ENCODE data around the gene AREG.

Gene AREG

DNA sequence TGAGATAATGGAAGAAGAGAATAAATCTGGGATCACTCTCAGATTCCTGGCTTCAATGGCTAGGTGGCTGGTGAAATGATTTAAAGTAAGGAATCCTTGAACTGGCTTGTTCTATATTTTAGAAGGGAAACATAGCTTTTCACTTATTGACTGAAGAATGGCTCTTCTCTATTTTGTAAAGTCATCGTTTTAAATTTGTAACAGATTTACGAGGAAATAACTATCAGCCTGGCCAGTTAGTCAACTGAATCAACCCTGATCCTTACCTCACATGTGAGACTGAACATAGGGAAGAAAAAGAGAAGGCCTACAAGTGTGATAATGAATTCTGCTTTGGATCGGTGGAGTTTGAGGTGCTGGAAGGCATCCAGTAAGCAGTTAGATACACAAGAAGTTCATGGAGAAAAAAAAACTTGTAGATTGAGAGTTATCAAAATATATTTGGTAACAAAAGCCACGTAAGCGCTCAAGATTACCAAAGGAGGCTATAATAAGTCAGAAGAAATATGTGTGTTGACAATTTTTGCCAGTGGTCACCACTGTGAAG, 12.0 kb downstream of the AREG start:
- DNase-seq (ENCODE audit: low read depth in 1 of 2, low spot score in 1 of 2): no peak

DNA sequence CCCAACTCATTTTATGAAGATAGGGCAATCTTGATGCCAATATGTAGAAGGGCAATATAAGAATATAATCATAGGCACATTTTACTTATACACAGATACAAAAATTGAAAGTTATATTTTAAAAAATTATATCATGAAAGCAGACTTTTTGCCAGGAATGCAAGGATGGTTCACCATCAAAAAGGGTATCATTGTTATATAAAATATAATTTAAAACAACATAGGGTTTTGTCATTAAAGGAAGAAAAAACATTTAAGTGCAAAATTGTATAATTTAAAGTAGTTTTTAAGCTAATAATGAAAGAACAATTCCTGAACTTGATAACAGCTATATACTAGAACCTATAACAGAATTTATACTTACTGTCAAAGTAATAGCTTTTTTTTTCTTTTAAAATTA, 15.9 kb downstream of the AREG start:
- no peak for DNase-seq (ENCODE audit: low read depth in 1 of 2, low spot score in 1 of 2)

DNA sequence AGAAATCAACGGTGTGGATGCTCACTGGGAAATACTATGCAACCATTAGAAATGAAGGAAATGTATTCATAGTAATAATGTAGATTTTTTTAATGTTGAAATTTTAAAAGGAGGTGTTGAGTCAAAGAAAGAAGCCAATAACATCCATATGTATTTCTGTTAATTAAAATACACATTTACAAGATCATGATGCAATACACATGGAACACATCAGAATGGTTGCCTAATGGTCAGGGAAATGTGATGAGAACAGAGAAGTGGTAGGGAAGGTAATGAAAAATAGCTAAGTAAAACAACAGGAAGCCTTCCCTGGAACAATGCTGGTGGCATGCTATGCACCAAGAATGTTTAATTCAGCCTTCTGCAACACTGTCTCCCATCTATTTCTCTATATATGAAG, 18.2 kb downstream of the AREG start:
- DNase-seq (ENCODE audit: low read depth in 1 of 2, low spot score in 1 of 2): no peak

DNA sequence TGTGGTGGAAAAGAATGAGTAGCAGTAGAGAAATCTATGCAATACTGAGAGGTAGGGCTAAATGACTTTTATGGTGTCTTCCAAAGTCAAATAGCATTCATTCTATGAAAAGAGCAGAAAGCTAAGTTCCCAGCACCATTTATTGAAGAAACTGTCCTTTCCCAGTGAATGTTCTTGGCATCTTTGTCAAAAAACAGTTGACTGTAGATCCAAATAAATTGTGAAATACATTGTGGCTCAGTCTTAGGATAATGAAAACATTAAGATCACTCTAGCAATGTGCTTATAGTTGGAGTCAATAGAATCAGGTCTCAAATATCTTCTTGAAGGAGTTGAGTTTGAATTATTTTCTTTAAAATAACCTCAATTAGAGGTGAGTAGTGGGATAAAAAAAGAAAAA, 19.4 kb downstream of the AREG start:
- DNase-seq (ENCODE audit: low read depth in 1 of 2, low spot score in 1 of 2): no peak

DNA sequence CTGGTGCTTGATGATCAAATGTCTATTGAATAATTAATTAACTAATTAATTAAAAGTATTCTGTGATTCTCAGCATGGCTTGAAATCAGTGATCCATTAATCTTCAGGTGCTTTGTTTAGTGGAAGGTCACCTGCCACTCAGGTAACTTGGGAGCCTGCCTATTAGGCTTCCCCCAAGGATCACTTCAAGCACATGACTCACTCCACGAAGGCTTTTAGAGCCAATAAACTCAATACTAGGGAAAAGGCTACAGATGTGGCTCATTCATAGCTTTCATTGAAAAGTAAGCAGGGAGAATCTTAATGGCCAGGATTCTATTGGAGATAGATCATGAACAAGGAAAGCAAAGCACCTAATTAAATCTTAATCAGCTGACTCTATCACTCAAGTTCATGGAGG, 21.3 kb downstream of the AREG start:
- no peak for DNase-seq (ENCODE audit: low read depth in 1 of 2, low spot score in 1 of 2)

DNA sequence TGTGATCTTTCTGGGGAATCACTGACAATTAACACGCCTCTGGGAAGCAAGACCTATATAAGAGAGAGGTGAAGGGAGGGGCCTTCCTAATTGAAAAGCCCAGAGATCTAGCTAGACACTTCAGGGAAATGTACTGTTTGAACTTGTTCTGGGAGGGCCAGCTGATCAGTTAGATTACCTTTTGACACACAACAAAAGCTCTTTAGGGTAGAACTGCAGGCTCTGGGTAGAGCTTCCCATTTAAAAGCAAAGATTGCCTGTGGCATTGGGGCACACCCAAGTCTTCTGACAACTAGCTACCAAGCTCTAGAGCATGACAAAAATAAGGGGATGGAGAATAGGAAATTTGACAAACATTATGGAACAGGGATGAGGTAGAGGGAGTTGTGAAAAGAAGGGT, 26.3 kb downstream of the AREG start:
- DNase-seq (ENCODE audit: low read depth in 1 of 2, low spot score in 1 of 2): no peak

DNA sequence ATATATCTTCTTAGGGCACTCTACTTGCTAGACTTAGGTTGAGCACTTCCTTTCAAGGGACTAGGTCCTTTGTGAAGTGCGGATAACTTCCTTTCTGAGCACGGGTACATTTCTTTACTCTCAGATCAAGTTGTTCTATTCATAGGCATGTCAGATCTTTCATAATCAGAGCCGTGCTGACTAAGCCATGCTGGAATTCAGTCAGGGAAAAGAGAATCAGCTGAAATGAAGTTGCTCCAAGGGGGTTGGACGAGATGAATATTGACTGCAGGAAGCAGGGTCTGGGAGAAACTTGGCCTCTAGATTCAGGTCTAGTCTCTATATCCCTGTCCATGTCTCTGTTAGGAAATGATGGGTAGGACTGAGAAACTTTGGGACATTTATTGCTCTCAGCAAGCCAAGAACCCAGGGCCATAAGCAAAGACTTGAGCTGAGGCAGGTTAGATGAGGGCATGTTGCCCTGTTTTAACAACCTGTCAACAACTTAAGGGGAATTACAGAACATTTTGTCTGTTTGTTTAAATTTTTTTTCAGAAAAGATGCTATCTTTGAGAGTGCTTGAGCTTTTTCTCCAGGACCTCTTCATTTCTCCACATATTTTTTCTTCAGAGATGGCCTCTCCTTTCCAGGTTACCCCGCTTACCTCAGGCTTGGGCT, 28.3 kb downstream of the AREG start:
- no peak for DNase-seq (ENCODE audit: low read depth in 1 of 2, low spot score in 1 of 2)

DNA sequence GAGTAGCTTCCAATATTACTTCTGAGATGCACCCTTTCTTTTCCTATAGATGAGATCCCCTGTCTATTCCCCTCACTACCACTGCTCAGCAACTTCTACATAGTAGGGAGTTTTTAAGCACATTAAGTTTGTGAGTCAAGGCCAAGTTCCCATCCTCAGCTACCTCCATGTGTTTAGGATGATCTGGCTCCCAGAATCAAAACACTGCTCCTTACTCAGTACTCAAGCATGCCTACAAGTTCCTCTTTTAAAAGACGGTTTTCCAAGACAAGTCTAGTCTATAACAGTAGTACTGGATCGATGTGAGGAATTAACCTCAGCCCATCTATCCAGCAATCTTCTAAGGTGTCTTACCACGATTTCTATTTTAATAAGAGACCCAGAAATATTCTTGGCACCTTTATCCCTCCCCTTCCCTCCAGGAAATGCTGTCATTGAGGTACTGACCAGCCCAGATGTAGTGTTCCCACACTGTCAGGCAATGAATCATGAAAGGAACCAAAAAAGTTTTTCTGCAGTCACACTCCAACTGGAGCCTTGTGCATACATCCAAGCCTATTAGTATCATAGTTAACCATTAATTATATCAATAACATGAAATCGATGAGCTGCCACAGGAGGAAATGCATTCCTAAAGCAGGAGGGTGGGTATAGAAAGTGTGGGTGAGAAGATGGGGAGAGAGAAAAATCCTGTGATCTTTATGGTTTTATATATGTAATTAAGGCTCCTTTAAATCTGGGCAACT, 29.6 kb downstream of the AREG start:
- DNase-seq (ENCODE audit: low read depth in 1 of 2, low spot score in 1 of 2): no peak

DNA sequence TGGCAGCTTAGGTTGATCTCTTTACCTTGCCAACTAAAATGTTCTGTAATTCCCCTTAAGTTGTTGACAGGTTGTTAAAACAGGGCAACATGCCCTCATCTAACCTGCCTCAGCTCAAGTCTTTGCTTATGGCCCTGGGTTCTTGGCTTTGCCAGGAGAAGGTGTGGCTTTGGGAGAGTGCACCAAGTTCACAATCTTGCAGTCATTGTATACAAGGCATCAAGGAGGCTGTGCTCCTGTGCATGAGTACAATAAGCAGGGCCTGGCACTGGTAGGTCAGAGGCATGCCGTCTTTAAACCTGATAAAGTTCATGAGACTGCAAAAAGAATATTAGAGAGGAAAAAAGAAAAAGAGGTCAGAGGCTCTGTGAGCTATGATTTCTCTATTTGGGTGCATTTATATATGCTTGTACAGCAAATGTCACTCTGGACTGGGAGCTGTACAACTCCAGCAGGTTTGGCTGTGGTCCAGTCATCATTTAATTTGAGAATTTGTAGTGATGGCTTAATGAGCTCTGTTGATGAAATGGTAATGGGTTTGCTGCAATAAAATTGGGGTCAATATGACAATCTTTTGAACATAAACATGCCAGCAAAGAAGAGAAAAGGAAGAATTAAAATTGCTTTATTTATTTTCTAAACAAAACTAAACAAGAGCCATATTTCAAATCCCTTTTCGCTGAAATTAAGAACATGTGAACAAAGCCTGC, 30.3 kb downstream of the AREG start:
- no peak for DNase-seq (ENCODE audit: low read depth in 1 of 2, low spot score in 1 of 2)

DNA sequence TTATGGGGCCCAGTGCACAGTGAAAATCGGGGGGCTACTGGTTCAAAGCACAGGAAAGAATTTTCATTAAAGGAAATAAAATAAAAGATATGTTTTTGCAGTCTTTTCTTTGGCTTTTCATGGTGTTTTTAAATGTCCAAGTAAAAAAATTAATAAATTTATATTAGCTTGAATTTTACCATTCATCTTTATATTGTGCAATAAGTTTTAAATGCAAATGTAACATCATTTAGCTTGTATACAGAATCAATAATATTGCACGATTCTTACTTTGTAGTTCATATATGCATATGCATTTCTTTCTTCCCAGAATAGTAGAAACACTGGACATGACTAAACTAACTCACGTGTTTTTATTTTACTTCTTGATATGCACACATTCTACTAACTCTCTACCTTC, 31.0 kb downstream of the AREG start:
- no peak for DNase-seq (ENCODE audit: low read depth in 1 of 2, low spot score in 1 of 2)

DNA sequence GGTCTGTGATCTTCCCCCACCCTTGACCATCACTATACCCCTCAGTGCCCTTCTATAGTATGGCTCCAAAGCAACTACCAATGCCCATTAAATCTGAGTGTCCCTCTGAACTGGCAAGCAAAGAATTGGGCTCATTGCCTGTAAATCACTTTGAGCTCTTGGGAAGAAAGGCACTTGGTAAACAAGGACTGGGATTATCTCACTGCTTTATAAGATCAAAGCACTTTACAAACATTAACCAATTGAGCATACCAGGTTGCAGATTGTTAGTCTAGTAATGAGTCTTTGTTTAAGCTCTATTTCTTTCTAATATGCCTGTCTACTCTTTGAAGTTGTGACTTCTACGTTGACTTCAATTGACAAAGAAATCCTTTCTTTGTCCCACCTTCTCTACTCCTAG, 34.1 kb downstream of the AREG start:
- DNase-seq (ENCODE audit: low read depth in 1 of 2, low spot score in 1 of 2): no peak

DNA sequence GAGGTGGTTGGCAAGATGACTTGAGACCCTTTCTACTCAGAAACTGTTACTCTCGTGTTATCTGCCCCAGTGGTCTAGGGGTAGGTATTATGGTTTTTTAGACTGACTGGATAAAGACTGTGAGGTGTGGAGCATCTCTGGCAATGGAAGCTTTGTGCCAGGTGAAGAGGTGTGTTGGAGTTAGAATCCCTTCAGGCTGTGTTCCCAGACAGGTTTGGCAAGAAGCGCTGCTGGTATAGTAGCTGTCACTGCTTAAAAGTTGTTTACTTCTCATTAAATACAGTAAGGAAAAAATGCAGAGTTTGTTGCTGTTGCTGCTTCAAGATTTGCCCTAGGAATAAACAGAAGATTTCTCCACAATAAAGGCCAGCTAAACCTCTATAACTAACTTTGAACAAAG, 35.3 kb downstream of the AREG start:
- DNase-seq (ENCODE audit: low read depth in 1 of 2, low spot score in 1 of 2): no peak

DNA sequence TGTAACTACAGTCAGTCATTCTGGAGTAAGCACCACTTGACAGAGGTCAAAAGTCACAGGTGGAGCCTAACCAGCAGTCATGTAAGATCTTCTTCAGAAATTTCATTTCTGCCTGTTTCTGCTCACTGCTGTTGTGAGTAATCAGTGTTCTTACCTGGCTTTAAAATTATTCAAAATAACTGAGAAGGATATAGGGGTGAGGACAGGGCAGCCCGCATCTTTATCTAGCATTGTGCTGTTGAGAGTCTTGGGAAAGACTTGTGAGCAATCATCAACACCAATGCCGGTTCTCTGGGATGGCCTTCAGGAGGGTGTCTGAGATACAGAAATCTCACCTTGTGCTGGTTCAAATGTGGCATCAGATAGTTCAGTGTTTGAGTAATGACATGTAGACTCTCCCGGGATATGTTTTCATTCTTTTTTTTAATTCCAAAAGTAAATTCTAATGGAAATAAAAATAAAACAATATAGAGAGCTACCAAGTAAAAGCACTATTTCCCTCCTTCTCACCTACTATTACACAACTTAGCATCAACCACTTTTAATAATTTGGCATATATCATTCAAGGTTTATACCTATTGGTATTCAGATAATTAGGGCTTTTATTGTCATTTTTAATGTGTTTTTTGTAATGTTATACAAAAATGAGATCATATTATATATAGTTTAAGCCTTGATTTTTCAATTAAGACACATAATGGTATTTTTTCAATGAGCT, 37.1 kb downstream of the AREG start:
- DNase-seq (ENCODE audit: low read depth in 1 of 2, low spot score in 1 of 2): no peak

DNA sequence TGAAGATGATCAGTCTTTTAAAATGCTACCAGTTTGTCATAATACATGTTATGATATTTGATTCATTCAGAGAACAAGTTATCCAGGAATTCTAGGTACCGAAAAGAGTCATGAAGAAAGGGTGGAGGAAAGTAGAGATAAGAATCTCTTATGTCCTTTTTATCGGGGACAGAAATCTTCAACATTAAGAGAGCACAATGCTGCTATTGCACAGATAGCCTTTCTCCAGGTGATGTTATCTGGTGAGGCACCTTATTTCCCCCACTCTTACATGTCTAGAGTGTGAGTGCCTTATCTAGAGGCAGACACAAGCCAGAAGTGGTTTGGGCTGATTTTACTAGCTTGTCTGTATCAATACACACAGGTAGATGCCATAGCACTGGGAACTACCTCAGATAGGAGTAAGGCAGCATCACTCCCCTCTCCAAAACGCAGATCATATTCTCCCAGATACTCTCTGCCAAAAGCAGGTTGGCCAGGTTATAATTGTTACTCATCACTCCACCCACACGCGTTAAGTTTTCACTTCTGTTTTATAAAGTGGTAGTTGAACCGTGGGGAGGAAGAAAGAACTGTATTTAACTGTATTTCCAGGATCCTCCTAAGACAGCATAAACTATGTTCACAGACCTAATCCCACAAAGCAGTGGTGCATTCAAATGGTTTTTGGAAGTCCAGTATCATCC, 38.4 kb downstream of the AREG start:
- no peak for DNase-seq (ENCODE audit: low read depth in 1 of 2, low spot score in 1 of 2)

DNA sequence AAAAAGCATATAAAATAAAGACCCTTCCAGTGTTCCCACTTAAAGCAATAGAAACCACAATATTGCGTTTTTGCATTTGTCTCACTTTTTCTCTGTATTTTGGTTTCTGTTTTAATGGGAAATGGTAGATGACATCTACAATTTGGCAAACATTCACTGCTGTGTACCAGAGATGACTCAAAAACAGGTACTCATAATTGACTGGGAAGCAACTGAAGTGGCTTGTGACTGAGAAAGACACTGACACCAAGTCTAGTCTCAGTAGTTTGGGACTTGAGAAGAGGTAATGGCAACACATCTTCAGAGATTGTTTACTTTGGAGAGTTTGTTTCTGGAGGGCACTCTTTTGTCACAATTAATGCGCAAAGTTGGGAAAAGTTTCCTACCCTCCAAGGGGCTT, 42.0 kb downstream of the AREG start:
- DNase-seq (ENCODE audit: low read depth in 1 of 2, low spot score in 1 of 2): no peak

DNA sequence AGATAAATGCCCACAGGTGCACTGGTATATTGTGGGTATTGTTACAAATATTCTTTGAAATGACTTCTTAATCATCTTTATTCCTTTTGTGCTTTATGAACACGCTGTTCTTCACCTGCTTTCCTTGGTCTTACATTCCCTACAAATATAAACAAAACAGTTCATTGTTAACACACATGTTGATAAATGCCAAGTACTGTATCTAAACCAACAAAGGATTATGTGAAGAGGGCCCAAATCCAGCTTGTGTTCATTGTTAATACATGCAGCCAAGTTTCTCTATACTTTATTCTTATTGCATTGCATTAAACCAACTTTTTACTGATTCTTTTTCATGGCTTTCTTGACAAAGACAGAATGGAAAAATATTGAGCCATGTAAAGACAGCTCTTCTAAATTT, 42.8 kb downstream of the AREG start:
- DNase-seq (ENCODE audit: low read depth in 1 of 2, low spot score in 1 of 2): no peak

DNA sequence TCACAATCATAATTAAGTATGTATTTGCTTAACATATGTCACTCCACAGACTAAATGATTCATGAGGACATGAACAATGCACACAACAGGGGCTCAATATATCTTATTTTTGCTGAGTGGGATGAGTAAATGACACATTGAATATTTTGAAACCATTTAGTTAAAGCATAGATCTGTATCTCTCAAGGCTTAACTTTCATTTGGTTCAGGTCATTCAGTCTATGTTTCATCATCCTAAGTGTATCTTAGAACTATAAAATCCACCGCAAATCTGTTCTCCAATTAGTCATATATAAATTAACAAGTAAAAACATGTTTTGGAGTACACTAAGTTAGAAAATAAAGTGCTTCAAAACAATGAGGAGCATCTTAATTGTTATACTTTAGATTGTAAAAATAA, 45.8 kb downstream of the AREG start:
- DNase-seq (ENCODE audit: low read depth in 1 of 2, low spot score in 1 of 2): no peak

DNA sequence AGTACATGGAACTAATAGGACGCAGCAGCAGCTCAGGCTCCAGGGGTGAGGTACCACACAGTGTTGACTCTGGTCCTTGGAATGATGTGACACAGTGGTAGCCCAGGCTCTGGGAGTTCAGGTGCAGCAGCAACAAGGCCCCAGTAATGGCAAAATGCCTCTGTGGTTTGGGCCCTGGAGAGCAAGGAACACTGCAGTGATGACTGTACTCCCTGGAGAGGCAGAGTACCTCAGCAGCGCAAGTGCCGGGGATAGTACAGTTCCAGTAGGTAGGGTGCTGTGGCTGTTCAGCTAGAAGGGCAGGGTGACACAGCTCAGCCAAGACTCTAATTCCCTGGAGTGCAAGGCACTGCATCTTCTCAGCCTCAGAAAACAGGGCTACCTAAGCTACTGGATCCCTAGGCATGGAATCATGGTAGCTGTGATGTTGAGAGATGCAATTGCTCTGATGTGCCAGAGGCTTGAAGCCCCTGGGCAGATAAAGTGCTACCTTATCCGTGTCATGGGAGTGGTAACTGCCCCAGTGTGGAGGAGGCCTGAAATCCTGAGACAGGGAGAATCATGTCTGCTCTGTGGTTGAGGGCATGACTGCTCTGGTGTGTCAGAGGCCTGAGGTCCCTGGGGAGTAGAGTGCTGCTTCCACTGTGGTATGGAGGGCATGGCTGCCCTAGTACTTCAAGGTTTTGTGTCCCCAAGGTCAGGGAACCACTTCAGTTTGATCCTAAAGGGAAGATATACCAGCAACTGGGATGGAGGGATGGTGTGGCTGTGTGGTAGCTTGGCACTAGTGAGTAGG, 55.2 kb downstream of the AREG start:
- no peak for DNase-seq (ENCODE audit: low read depth in 1 of 2, low spot score in 1 of 2)

DNA sequence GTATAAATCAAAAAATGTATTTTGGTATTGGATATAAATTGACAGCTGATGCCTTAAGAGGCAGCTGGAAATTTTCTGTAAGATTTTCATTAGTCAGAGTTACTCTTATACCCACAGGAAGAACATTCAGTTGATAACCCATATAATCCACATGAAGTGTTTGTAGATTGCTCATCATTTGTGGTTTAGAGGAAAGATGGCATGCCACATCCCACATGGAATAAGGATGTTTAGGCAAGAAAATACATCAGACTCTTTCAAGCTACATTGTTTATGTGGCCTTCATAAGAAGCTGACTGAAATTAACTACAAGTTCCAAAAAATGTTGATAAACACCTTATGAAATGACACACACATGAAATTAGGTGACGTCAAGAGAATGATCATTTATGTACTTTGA, 56.6 kb downstream of the AREG start:
- DNase-seq (ENCODE audit: low read depth in 1 of 2, low spot score in 1 of 2): no peak

DNA sequence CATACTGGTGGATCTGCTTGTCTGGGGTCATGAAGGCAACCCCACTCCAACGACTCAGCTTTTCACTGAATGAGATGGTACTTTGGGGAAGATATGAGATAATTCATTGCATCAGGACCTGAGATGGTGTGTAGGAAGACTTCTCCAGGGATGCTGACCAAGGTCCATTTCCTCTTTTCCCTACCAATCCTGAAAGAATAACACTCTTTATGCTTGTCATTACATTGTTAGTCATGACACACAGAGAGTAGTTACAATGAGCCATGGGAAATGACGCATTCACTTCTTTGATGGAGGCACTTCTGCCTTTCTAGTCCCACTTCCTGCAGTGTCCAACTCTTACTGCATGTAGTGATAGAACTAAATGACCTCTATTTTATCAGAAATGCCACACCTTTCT, 58.6 kb downstream of the AREG start:
- no peak for DNase-seq (ENCODE audit: low read depth in 1 of 2, low spot score in 1 of 2)
